Fibroblast of lung (primary cell): ENCODE results near the gene PLD1.

Experiments used
- EZH2 ChIP-seq: IDR thresholded peaks from 2 replicates; pipeline ENCODE4 v1.5.1; 2012; ENCODE audit warnings: low read length, control low read depth, mild to moderate bottlenecking; ENCODE audit errors: missing control alignments
- TF ChIP-seq, protein P1 (sequence below), 2 donors: IDR thresholded peaks in 1 of 2; conservative IDR thresholded peaks in 1 of 2; 1 replicate in 1 of 2; 2 replicates in 1 of 2; pipeline ENCODE4 v1.5.1; 2011 to 2012; ENCODE audit warnings: low read length in 2 of 2, control low read depth in 1 of 2, inconsistent platforms in 1 of 2, low read depth in 1 of 2, mild to moderate bottlenecking in 1 of 2

DNA sequence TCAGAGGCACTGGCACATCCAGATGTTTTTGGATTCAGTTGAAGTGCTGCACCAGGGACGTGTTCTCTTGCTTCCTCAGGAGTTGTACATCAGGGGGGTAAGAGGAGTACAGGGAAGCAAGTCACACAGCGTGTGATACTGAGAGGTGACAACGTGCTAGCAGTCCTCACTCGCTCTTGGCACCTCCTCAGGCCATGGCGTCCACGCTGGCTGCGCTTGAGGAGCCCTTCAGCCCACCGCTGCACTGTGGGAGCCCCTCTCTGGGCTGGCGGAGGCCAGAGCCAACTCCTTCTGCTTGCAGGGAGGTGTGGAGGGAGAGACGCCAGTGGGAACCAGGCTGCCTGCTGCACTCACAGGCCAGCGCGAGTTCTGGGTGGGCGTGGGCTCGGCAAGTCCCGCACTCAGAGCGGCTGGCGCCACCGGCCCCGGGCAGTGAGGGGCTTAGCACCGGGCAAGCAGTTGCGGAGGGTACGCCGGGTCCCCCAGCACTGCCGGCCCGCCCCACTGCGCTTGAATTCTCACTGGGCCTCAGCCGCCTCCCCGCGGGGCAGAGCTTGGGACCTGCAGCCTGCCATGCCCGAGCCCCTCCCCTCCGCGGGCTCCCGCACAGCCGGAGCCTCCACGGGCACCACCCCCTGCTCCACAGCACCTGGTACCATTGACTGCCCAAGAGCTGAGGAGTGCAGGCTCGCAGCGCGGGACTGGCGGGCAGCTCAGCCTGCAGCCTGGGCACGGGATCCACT lies 64.5 kb downstream of the PLD1 start:
- TF ChIP-seq, protein P1, sequence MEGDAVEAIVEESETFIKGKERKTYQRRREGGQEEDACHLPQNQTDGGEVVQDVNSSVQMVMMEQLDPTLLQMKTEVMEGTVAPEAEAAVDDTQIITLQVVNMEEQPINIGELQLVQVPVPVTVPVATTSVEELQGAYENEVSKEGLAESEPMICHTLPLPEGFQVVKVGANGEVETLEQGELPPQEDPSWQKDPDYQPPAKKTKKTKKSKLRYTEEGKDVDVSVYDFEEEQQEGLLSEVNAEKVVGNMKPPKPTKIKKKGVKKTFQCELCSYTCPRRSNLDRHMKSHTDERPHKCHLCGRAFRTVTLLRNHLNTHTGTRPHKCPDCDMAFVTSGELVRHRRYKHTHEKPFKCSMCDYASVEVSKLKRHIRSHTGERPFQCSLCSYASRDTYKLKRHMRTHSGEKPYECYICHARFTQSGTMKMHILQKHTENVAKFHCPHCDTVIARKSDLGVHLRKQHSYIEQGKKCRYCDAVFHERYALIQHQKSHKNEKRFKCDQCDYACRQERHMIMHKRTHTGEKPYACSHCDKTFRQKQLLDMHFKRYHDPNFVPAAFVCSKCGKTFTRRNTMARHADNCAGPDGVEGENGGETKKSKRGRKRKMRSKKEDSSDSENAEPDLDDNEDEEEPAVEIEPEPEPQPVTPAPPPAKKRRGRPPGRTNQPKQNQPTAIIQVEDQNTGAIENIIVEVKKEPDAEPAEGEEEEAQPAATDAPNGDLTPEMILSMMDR (conservative IDR thresholded peaks at IDR 0.05 in 1 of 2, IDR thresholded peaks at IDR 0.05 in 1 of 2; ENCODE audit: low read depth in 1 of 2, low read length in 2 of 2), result no peak
- TF ChIP-seq EZH2, result no peak
